ENCODE measurements around the gene PREX1. TPM values are rescaled to one million over a fixed set of nuclear protein-coding genes. Genes with fewer than 3 reads are reported as not detected.

The PREX1 gene
- total and polyA plus RNA-seq, 2 of the 4 experiments (the other 2 are of a cell fraction) = 0.67 to 0.72 TPM

DNA sequence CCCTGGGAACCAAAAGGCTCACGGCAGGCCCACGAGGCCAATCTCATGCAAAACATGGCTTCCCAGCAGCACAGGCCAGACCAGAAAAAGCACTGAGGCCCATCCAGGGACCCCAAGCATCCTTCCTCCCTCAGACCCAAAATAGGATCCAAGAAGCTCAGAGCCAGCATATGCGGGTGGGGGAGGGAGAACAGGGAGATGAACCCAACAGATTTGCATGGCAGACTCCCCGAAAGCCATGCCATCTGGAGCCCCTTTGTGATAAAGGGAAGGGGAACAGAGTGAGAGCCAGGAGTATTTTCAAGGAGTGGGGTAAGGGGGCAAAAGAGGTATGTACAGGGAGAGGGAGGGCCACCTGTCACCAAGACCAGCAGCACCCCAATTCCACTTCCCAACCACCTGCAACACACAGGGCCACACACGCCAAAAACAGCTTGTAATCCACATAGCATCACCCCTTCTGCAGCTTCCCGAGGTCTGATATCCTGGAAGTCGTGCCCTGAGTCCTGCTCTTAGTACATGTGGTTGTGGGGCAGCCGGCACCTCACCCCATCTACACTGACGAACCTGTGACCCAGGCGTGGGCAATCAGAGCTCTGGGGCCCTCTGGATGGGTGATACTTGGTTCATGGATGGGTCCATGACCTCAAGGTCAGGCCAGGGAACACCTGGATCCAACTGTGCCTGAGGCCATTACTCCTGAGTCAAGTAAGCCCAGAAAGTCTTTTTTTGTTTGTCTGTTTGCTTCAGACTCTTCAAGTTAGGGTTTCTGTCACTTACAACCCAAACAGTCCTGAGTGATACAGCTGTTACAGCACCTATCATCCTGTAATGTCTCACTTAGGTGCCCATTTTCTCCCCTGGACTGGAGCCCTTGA is 24.4 kb downstream of the PREX1 start:
- H4K20me1 ChIP-seq (ENCODE audit: insufficient read depth, low read length) = no peaks in the 10 kb centered on the region
- no peak overlapping the region for H4K5ac ChIP-seq (ENCODE audit: low read depth, low read length)
- no peak overlapping the region for H4K91ac ChIP-seq (ENCODE audit: insufficient read depth, low read depth, low read length)
- DNase-seq (no peak), ATAC-seq (ENCODE audit: low read depth) (no peak)
- no peak overlapping the region for H3K23ac ChIP-seq (ENCODE audit: low read depth, low read length)
- H3K9ac ChIP-seq (ENCODE audit: low read depth, low read length) = no peak overlapping the region
- H3K27ac ChIP-seq (ENCODE audit: insufficient read depth, low read length) = no peak overlapping the region
- BruUV-seq (replicated peaks) = no TSS peak
- ChIA-PET POLR2A (ENCODE audit: unreplicated experiment) (no interaction called here), CTCF (no interaction called here)
- dilution Hi-C loops (cut with HindIII; ENCODE audit: low sequenced_read_pairs, unreplicated experiment) = no loop called here
- H4K8ac ChIP-seq (ENCODE audit: low read depth in 2 of 2, low read length in 2 of 2) = no peak overlapping the region
- WGBS, 2 experiments (ENCODE audit: extremely low coverage in 2 of 2, insufficient read length in 1 of 2) = no CpG with 5 or more reads among the region's 10 CpGs
- H2BK15ac ChIP-seq (ENCODE audit: low read depth, low read length) = no peak overlapping the region
- H3K4me1 ChIP-seq (ENCODE audit: control insufficient read depth, insufficient read depth, low read length) = no peaks in the 10 kb centered on the region
- H3K18ac ChIP-seq (ENCODE audit: low read depth, low read length) = no peak overlapping the region
- no peaks in the 10 kb centered on the region; the same call in 1 of the 2 replicates for H3K9me1 ChIP-seq (ENCODE audit: insufficient read depth, low read length)
- H2BK20ac ChIP-seq (ENCODE audit: low read depth, low read length) = no peak overlapping the region
- in situ Hi-C loops (cut with MboI; ENCODE audit: low sequenced_read_pairs) = no loop called here
- no peaks in the 10 kb centered on the region for H3K79me1 ChIP-seq (ENCODE audit: low read depth in 1 of 2, low read length in 2 of 2)
- H3K14ac ChIP-seq (replicated peaks; ENCODE audit: low read depth, low read length) = no peak overlapping the region
- H3K4ac ChIP-seq (ENCODE audit: low read depth, low read length) = no peak overlapping the region
- TF ChIP-seq SMC3 (IDR thresholded peaks at IDR 0.05; ENCODE audit: low read depth, low read length) (no peak), MXI1 (IDR thresholded peaks at IDR 0.05; ENCODE audit: borderline replicate concordance, low read depth, low read length) (no peak), BHLHE40 (IDR thresholded peaks at IDR 0.05; ENCODE audit: low read depth, low read length) (no peak), USF2 (IDR thresholded peaks at IDR 0.05; ENCODE audit: low read depth, low read length) (no peak), FOS (IDR thresholded peaks at IDR 0.05; ENCODE audit: low read depth, low read length) (no peak), RFX5 (IDR thresholded peaks at IDR 0.05; ENCODE audit: low read depth, low read length) (no peak), CEBPB (IDR thresholded peaks at IDR 0.05; ENCODE audit: low read depth, low read length) (no peak), POLR2A (IDR thresholded peaks at IDR 0.05; ENCODE audit: low read depth, low read length) (no peak), ELK1 (IDR thresholded peaks at IDR 0.05; ENCODE audit: borderline replicate concordance, low read depth, low read length) (no peak), CHD1 (IDR thresholded peaks at IDR 0.05; ENCODE audit: low read depth, low read length) (no peak), MAFK (IDR thresholded peaks at IDR 0.05; ENCODE audit: low read depth, low read length) (no peak)
- no peak overlapping the region for H2AK9ac ChIP-seq (replicated peaks; ENCODE audit: low read depth, low read length, poor library complexity)
- H3K56ac ChIP-seq (ENCODE audit: extremely low read depth, insufficient read depth, low read length) = no peak overlapping the region
- no peak overlapping the region for H2BK120ac ChIP-seq (ENCODE audit: low read depth, low read length)
- intact Hi-C loops (cut with micrococcal nuclease) = no loop called here
- peaks cover 22% of the 10 kb centered on the region for H3K27me3 ChIP-seq (ENCODE audit: control insufficient read depth, insufficient read depth, low read length)
- no peak overlapping the region for H3K4me3 ChIP-seq (ENCODE audit: insufficient read depth, low read depth, low read length)
- H3K9me3 ChIP-seq (ENCODE audit: control insufficient read depth, insufficient read depth, low read length) = peaks cover 6% of the 10 kb centered on the region; the same call in 1 of the 2 replicates
- no peak overlapping the region for H2AK5ac ChIP-seq (ENCODE audit: low read depth, low read length)
- H2AFZ ChIP-seq (replicated peaks; ENCODE audit: low read length, poor library complexity) = no peak overlapping the region
- no peaks in the 10 kb centered on the region for H3K36me3 ChIP-seq (ENCODE audit: control insufficient read depth, insufficient read depth, low read length)
- no peak overlapping the region for H3K4me2 ChIP-seq (ENCODE audit: low read depth, low read length)
- no peak overlapping the region for H2BK5ac ChIP-seq (ENCODE audit: low read depth, low read length, poor library complexity, severe bottlenecking)
